BJ (cell line): ENCODE results near the gene CBLN1. TPM values are rescaled to one million over a fixed set of nuclear protein-coding genes. Genes with fewer than 3 reads are reported as not detected.

Source experiments
- CTCF ChIA-PET: fragments of 350-600 bp; formaldehyde crosslinking; extraction: SDS; loops from one replicate; lab custom pipeline; 2021; ENCODE audit warnings: antibody characterized with exemption, inconsistent platforms; lab: Yijun Ruan, JAX
- POLR2A ChIA-PET: fragments of 300-600 bp; sonication (Branson Sonifier 250); formaldehyde crosslinking; extraction: SDS; loops from one replicate; lab custom pipeline; 2021; ENCODE audit warnings: antibody characterized with exemption; lab: Charles Lee
- DNase-seq: peaks from one replicate; pipeline ENCODE4 v3.0.0-alpha.2; 2011; ENCODE audit warnings: low read depth
- H3K27me3 ChIP-seq: 2 replicates; pipeline ENCODE4 v1.6.0; 2011; ENCODE audit warnings: low read length; ENCODE audit not compliant: control insufficient read depth, insufficient read depth
- H3K36me3 ChIP-seq: 2 replicates; pipeline ENCODE4 v1.5.1; 2011; ENCODE audit warnings: low read length; ENCODE audit not compliant: control insufficient read depth, insufficient read depth
- H3K4me3 ChIP-seq: 2 replicates; pipeline ENCODE4 v1.5.1; 2011; ENCODE audit warnings: low read depth, mild to moderate bottlenecking, control low read depth, low read length
- polyA plus RNA-seq: library from polyadenylated mRNA; depleted of rRNA; stranded (reverse); fragments of >200 nt; gene quantifications from 2 replicates; pipeline ENCODE4 v1.2.3, GENCODE V29; 2011
- TF ChIP-seq, protein P1 (sequence below): IDR thresholded peaks from 2 replicates; pipeline ENCODE4 v1.5.1; 2011; ENCODE audit warnings: low read depth, mild to moderate bottlenecking, control low read depth, inconsistent platforms, low read length, moderate library complexity; ENCODE audit not compliant: insufficient read depth

The CBLN1 gene
- polyA plus RNA-seq, 1 experiment, result not detected

DNA sequence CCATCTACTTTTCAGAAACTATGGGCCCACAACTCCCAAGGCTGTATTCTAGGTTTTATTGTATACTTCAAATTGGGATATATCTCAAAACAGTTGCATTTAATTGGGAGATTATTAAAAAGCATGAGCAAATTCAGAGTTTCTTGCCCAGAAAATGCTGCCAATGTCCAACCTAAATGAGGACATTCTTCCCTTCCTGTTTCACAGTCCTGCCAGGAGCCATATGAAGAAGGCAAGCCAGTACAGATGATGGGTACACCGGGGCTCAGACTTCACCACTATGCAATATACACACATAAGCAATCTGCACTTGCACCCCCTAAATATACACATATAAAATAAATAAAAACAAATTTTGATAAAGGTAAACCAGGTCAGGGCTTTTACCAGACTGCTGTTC, 34.0 kb upstream of the CBLN1 start:
- TF ChIP-seq, protein P1, sequence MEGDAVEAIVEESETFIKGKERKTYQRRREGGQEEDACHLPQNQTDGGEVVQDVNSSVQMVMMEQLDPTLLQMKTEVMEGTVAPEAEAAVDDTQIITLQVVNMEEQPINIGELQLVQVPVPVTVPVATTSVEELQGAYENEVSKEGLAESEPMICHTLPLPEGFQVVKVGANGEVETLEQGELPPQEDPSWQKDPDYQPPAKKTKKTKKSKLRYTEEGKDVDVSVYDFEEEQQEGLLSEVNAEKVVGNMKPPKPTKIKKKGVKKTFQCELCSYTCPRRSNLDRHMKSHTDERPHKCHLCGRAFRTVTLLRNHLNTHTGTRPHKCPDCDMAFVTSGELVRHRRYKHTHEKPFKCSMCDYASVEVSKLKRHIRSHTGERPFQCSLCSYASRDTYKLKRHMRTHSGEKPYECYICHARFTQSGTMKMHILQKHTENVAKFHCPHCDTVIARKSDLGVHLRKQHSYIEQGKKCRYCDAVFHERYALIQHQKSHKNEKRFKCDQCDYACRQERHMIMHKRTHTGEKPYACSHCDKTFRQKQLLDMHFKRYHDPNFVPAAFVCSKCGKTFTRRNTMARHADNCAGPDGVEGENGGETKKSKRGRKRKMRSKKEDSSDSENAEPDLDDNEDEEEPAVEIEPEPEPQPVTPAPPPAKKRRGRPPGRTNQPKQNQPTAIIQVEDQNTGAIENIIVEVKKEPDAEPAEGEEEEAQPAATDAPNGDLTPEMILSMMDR, result no peak
- H3K36me3 ChIP-seq, result no peaks in the 10 kb centered on the region
- DNase-seq, result no peak
- no peak overlapping the region for H3K4me3 ChIP-seq
- ChIA-PET CTCF (no interaction called here), POLR2A (no interaction called here)
- H3K27me3 ChIP-seq, result no peaks in the 10 kb centered on the region

DNA sequence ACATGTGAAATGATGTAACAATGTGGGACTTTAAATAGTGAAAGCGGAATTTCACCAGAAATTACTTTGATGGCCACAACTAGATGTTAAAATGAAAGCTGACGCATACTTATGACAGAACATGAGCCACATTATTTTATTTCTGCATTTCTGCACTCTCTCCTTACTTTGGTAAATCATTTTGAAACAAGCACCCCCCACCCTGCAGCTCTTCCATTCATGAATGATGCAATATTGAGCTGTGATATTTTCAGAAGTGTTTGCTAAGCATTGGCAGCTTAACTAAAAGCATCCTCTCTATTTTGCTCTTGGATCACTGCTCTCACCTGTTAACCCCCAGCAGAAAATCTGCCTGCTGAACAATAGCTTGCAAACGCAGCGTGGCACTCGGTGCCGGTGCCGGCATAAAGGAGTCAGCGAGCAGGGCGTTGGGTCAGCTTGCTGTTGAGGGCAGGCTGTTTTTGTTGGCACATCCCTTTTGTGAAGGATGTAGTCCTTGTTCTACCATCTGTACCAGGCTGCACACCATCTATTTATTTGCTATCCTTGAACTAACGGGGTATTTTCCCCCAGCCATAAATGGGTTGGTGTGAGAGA, 30.8 kb upstream of the CBLN1 start:
- DNase-seq, result no peak
- Histone ChIP-seq H3K4me3 (no peak overlapping the region), H3K27me3 (no peaks in the 10 kb centered on the region), H3K36me3 (no peaks in the 10 kb centered on the region)
- ChIA-PET CTCF (interaction anchor here (0.7 to 1.5 kb wide), 3 partner anchors 9 to 625 kb away, joined by 3 read pairs; no protein-coding TSS in a partner anchor), POLR2A (no interaction called here)
- TF ChIP-seq, protein P1, result no peak

- Histone ChIP-seq H3K36me3 (no peaks in the 10 kb centered on the region), H3K27me3 (no peaks in the 10 kb centered on the region), H3K4me3 (no peak overlapping the region)
- ChIA-PET POLR2A (no interaction called here), CTCF (no interaction called here)
- DNase-seq, result no peak
- TF ChIP-seq, protein P1, result no peak
These were observed 30.2 kb upstream of the CBLN1 start for GRCh38 chr16:49311823-49312222.

- Histone ChIP-seq H3K4me3 (no peak overlapping the region), H3K36me3 (no peaks in the 10 kb centered on the region), H3K27me3 (no peaks in the 10 kb centered on the region)
- TF ChIP-seq, protein P1, result no peak
- ChIA-PET CTCF (no interaction called here), POLR2A (no interaction called here)
- DNase-seq, result no peak
These were observed 25.5 kb upstream of the CBLN1 start for GRCh38 chr16:49307176-49307575.

DNA sequence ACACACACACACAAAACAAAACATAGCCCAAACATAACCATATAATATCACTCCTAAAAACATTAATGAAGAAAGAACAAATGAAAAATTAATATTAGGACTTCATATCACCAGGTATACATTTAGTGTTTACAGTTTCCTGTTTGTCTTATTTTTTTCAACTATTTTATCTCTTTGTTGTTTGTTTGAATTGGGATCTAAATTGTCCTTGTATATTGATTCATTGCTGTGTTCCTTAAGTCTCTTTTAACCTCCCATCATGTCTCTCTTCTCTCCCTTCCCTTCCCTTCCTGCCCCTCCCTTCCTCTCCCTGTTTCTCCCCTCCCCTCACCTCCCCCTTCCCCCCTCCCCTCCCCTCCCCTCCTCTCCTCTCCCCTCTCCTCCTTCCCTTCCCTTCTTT, 23.8 kb upstream of the CBLN1 start:
- Histone ChIP-seq H3K36me3 (no peaks in the 10 kb centered on the region), H3K27me3 (no peaks in the 10 kb centered on the region), H3K4me3 (no peak overlapping the region)
- ChIA-PET CTCF (no interaction called here), POLR2A (no interaction called here)
- TF ChIP-seq, protein P1, result no peak
- no peak for DNase-seq
